LoVo (cell line): ENCODE measurements around the gene KIF26A.
A peak's percentile ranks its signal among the peaks of the same experiment; 100 is the strongest.

ENCODE experiments used
- DNase-seq: peaks from one replicate; pipeline ENCODE4 v3.0.0-alpha.2; 2016; ENCODE audit warnings: low spot score

KIF26A gene

GRCh38 chr14:104112609-104113571, 25.5 kb upstream of the KIF26A start:
- no peak for DNase-seq

- DNase-seq: no peak
Observed at GRCh38 chr14:104113631-104114420, 24.6 kb upstream of the KIF26A start.

GRCh38 chr14:104114421-104115130, 23.8 kb upstream of the KIF26A start:
- DNase-seq: no peak

GRCh38 chr14:104115131-104115600, 23.2 kb upstream of the KIF26A start:
- no peak for DNase-seq

- DNase-seq: no peak
Observed at GRCh38 chr14:104115691-104116287, 22.6 kb upstream of the KIF26A start.

- peak; percentile 22 for DNase-seq
Observed at GRCh38 chr14:104116288-104116755, 22.1 kb upstream of the KIF26A start.

- peak; percentile 79 for DNase-seq
Observed at GRCh38 chr14:104116756-104117340, 21.5 kb upstream of the KIF26A start.

- no peak for DNase-seq
Observed at GRCh38 chr14:104117341-104118005, 20.9 kb upstream of the KIF26A start.

- DNase-seq: no peak
Observed at GRCh38 chr14:104118006-104118844, 20.2 kb upstream of the KIF26A start.

GRCh38 chr14:104119119-104119487, 19.3 kb upstream of the KIF26A start:
- no peak for DNase-seq

GRCh38 chr14:104119488-104120251, 18.7 kb upstream of the KIF26A start:
- DNase-seq: no peak

GRCh38 chr14:104120281-104120741, 18.1 kb upstream of the KIF26A start:
- no peak for DNase-seq

- DNase-seq: no peak
Observed at GRCh38 chr14:104121142-104121541, 17.2 kb upstream of the KIF26A start.

- DNase-seq: no peak
Observed at GRCh38 chr14:104123879-104124278, 14.5 kb upstream of the KIF26A start.

GRCh38 chr14:104125011-104125410, 13.4 kb upstream of the KIF26A start:
- DNase-seq: no peak

- DNase-seq: no peak
Observed at GRCh38 chr14:104126753-104127152, 11.6 kb upstream of the KIF26A start.

- no peak for DNase-seq
Observed at GRCh38 chr14:104128981-104129380, 9.4 kb upstream of the KIF26A start.

- DNase-seq: no peak
Observed at GRCh38 chr14:104129556-104129955, 8.8 kb upstream of the KIF26A start.
